HG03457 (cell line): ENCODE measurements around the gene ADCY5.

Source experiments
- ATAC-seq: cut with Tn5 transposase; IDR thresholded peaks from one replicate; pipeline ENCODE4 v1.9.1; 2021; ENCODE audit warnings: moderate number of reproducible peaks; ENCODE audit not compliant: unreplicated experiment

ADCY5 gene

DNA sequence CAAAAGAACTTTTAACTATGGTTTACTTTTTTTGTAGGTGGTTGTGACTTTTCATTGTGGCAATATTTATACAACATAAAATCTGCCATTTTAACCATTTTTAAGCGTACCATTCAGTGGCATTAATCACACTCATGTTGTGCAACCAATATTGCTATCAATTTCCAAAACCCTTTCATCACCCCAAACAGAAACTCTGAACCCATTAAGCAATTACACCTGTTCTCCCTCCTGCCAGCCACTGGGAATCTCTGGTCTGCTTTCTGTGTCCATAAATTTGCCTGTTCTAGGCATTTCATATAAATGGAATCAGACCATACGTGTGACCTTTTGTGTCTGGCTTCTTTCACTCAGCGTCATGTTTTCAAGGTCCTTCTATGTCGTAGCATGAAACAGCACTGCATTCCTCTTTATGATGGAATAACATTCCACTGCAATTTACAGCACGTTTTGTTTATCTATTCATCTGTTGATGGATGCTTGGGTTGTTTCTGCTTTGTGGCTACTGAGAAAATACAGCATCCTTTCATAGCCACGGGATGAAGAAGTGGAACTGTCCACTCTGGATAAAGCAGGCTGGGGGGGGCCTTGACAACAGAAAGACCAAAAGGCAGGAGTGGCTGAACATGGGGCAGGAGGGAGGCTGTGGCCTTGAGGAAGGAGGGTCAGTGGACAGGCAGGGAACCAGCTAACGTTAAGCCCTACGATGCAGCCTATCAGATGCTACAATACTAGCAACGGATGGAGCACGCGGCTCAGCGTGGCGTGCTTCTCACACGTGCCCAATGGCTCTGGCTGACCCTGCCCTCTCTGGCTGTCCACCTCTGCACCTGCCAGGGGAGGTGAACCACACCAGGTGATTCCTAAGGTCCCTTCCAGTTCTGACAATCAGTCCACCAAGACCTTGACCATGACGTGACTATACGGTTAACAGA is 136.3 kb downstream of the ADCY5 start:
- ATAC-seq = no peak

DNA sequence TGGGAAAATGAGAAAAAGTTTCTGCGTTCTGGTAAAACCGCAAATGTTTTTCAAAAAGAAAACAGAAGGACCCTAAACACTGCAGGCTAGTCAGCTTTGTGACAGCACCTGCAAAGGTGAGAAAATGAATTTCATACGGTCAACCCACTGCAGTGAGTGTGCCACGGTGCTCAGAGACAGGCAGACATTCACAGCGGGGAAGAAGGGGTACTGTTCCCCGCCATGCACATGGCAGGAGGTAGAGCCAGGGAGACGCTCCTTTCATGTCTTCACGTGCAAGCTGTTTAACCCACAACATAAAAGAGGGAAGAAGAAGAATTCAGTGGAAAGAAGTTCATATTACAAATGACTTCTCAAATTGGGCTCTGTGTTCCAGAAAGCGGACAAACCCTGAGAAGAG is 137.7 kb downstream of the ADCY5 start:
- ATAC-seq = no peak

DNA sequence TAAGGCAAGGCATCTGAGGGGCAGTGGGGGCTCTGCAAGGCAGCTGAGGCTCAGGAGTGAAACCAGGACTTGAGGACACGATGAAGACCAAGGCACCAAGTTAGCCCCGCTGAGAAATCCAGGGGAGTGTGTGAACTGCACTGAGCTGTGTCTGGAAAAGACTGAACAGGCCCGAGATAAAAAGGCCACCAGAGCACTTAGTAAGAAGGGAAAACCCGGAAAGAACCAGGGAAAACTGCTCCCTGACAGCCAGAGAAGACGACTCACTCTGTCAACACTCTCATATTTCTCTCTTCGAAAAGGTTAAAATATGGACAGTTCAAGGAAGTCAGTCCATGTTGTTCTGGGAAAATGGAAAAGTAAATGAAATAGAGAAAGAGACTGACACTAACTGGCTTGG is 138.1 kb downstream of the ADCY5 start:
- no peak for ATAC-seq

DNA sequence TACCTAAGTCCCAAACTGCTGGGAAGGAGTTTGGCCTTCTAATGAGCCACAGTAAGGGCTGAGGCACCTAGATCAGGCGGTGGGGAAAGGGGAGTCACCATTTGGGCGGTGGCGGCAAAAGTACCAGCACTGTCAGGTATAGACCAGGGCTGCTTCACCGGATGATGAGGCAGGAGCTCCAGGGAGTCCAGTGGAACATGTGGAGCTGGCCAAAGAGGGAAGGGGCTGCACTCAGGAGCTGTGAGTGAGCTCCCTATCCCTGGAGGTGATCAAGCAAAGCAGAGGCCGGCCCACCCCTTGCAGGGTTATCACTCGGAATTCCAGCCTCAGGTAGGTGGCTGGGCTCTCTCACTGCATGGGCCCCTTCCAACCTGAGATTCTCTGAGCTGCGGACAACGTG is 138.7 kb downstream of the ADCY5 start:
- ATAC-seq = no peak

DNA sequence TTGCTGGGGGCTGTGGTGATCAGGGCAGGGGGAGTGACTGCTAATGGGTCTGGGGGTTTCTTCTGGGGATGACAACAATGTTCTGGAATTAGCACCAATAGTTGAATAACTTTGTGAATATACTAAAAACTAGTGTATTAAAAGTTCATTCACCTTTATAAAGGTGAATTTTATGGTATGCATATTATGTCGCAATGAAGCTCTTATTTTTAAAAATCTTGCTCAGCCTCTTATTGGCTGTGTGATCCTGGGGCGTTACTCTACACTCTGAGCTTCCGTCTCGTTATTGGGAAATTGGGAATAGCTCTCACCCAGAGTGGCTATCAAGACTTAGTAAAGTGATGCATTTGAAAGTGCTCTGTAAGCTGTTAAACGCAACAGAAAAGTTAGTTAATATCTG is 141.8 kb downstream of the ADCY5 start:
- no peak for ATAC-seq

DNA sequence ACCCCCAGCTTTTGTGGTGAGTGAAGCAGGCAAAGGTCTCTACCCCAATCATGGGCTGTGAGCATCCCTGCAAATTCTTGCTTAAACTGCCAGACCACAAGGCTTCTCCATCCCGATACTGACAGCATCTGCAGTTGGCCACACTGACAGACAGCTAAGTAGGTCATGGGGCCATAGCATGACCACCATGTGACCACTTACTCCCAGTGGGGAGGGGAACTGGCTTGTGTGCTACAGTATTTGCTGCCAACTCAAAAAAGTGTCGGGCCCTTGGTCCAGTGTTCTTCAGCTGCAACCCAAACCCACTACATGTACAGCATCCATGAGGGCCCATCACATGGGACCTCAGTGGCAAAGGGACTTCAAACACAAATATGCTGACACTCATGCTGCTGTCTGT is 143.7 kb downstream of the ADCY5 start:
- ATAC-seq = no peak

DNA sequence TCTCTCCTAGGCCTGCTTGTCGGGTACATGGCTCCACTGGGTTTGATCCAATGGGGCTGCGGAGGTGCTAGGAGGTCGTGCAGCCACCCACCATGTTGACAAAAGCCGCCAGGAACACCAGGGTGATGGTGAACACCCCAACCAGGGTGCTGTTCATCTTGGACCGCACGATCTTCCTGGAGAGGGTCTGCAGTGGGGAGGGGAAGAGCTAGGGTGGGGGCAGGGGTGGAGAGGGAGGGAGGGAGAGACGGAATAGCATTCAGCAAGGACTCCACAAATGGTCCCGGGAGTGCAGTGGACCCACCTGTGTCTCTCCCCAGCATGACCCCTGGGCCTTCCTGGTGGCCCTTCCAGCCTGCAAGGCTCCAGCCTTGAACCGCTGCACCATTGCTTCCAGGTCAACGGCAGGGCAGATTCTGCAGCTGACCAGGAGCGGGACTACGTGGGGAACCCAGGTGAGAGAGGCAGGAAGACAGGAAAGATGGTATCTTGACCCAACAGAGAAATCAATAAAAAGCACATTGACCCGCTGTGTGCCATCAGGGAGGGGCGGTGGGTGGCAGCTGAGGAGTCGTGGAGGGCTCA is 144.8 kb downstream of the ADCY5 start:
- ATAC-seq = no peak

DNA sequence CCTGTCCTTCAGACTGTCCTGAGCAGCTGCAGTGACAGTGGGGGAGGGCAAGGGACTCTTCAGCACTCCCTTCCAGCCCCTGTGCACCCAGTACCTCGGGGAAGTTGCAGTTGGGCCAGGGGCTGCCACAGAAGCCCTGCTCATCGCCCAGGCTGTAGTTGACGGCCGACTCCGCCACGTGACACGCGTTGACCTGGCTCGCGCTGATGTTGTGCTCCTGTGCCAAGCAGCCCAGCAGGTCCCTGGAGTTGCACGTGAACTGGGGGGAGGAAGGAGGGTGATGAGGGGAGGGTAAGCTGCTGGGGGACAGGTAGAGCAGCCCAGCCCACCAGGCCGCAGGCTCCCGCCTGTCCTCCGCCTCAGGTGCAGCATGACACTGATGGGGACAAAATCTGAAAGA is 145.9 kb downstream of the ADCY5 start:
- no peak for ATAC-seq

DNA sequence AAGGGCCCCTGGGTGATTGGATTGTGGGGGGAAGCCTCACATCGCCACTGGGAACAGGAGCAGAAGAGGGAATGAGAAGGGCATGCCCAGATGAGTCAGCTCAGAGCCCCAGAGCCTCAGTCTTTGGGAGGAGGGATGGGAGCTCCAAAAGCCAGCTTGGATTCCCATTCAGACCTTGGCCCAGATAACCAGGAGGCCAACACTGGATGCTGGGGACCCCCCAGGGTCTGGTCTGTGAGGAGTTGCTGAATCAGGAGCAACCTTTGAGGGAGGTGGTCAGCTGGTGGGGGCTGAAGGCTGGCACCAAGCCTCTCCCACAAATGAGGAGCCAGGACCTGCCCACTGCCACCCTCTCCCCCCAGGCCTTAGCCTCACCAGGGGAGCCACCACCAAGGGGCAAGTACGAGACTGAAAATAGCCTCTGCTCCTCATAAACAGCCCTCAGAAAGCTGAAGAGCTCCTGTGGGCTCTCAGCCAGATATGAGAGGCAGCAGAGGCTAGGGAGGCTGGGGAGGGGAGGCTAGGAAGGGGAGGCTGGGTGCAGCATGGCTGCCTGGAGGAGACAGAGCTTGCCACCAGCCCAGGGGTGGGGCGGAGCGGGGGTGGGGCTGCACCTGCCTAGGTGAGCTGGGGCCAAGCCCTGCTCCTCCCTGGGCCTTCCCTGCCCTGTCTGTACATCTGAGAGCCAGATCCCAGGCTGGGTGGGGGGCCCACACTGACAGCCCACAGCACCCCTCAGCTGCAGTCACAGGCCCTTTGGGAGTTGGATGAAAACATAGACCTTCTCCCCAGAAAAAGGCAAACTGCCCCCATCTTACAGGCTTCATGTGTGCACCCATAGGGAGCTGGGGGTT is 147.3 kb downstream of the ADCY5 start:
- no peak for ATAC-seq

DNA sequence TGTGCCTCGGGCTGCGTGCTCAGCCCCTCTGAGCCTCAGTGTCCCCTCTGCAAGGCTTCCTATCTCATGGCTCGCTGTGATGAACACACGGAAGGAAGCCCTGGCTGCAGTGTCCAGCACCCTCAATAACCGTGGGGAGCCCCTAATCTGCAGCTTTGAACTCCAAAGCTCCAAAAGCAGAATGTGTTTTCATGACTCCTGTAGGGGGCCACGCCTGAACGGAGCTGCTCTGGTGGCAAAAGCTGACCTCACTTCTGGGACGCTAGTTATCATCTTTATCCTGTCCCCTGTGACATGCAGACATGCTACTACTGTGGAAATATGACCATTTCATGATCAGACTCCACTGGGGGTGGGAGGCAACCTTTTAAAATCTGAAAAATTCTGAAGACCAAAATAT is 148.3 kb downstream of the ADCY5 start:
- ATAC-seq = no peak

DNA sequence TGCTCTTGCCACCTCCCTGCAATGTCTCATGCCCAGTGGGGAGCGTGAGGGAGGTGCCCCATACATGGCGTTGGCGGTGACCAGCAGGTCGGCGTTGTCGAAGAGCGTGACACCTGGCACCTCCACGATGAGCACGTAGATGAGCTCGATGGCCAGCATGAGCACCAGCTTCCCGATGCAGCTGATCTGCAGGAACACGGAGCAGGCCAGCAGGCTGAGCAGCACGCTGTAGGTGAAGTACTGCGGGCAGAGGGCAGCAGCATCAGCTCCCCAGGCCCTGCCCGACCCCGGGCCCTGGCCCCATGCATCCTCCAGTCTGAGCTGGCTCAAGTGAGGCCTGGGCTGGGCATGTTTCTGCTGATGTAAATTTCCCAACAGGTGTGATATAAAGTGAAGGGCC is 148.8 kb downstream of the ADCY5 start:
- no peak for ATAC-seq

DNA sequence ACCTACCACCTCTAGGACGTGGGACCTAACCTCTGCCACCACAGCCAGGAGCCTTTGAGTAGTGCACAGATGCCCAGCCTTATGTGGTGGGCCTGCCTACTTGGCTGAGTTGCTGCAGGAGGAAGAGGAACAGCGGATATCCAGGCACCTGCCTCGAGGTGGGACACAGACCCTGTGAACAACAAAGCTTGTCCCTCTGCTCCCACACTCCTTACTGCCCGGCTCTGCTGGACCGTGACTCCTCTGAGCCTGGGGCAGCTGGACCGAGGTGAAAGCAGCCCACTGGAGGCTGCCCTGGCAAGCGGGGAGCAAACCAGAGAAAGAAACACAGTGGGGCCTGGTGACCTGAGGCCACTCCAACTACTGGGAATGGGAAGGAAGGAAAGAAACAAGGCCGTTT is 149.3 kb downstream of the ADCY5 start:
- no peak for ATAC-seq

DNA sequence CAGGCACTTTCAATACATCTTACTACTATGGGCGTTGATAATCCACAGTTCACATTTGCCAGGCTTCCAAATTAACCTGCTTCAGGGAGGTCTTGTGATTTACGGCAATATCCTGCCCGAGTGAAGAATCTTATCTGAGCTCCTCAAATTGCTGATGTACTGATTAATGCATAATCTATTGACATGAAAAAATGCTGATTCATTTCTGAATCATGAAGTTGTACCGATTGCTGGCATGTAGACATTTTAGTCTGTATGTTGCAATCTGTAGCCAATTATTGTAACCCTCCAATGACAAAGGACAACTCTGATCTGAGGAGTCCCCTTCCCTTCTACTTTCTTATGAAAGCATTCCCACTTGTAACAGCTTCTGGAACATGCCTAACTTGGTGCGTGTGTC is 150.0 kb downstream of the ADCY5 start:
- no peak for ATAC-seq

DNA sequence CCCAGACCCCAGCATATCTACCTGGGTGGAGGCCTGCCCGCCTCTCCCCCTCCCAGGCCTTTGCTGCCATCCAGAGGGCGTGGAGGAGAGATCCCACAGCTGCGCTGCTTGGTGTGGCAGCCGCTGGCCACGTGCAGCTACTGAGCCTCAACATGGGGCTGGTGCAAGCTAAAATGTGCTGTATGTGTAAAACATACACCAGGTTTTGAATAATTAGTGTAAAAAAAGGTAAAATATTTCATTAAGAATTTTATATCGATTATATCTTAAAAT is 151.3 kb downstream of the ADCY5 start:
- ATAC-seq = no peak

DNA sequence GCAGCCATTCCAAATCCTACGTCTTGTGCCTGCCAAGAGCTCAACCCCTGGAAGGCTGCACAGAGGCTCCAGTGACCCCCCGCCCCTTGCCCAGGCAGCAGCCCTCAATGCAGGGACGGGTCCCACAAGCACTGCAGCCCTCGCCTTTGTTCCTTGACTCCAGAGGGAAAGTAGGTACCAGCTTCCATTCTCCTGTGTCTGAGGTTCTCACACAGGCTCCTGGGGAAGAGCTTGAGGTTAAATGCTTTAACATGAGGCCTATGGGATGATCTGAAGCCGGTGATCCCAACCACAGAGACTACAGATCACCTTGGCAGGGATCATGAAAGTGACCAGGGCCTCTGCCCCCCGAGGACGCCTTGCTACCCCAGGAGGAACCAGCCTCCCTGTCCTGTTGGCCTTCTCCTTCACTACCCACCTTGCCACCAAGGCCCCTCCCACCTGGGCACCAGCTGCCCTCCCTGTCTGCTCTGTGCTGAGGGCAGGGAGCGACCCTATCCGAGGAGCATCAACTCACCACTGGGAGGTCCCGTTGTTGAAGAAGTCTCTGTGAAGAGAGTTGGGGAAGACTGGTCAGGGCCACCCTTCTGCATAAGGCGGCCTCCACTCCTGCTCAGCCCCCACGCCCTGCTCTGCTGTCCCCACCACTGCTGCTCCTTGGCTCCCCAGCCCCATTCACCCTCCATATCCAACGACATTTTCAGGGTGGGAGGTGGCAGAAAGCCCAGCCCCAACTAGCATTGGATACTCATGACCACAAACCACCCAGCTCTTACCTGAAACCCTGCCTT is 151.9 kb downstream of the ADCY5 start:
- ATAC-seq = no peak

DNA sequence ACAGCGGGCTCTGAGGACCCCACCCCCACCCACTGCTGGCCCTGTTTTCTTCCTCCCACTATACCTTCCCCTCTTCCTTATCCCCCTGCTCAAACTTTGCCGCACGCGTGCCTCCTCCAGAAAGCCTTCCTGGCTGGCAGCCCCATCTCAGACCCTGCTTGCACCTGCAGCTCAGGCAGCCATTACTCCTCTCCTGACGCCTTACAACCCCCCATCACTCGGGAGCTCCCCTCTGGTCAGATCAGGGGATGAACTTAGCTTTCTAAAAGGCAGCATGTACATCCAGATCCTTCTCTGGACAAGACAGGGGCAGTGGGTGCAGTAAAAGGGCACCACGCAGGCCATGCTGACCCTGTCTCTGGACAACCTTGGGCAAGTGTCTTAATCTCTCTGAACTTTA is 152.6 kb downstream of the ADCY5 start:
- no peak for ATAC-seq

DNA sequence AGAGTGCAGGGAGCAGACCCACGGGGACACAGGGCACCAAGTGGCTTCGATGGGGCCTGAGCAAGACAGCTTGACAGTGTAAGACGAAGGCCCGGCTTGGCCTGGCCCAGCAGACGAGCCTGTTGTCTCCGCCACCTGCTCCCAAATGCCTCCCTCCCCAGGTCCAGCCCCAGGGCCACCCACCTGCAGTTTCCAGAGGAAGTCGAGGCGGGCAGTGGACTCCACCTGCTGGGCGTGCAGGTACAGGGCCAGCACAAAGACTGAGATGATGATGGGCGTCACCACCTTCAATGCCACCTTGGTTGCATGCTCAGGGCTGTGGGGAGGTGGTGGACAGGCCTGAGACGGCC is 153.0 kb downstream of the ADCY5 start:
- no peak for ATAC-seq

DNA sequence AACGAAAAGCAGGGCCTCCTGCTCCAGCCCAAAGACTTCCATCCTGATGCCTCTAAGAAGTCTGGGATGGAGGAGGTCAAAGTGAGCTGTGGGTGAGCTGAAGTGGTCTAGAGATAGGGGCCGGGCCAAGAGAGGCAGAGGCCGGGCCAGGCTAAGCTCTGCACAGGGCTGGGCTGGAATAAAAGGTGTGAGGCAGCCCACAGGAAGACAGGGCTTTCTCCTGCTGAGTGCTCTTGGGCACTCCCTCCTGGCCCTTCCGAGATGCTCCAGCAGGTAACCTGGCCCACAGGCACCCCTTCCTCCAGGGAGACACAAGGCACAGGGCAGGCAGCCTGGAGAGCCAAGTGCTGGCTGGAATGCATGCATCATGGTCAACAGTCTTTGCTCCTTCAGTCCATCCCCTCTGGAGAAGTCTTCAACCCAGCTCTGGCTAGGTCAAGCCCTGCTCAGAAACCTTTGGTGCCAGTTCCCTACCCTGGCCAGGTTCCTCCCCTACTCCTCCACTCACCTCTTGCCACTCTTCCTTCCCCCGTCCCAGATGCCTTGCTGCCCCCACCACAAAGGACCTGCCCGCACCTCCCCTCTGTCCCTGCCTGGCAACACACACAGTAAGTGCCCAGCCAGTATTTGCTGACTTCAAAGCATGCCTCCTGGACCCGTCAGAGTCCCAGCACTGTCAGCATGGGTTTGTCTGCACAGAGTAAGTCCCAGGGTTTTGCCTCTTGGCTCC is 153.6 kb downstream of the ADCY5 start:
- no peak for ATAC-seq

DNA sequence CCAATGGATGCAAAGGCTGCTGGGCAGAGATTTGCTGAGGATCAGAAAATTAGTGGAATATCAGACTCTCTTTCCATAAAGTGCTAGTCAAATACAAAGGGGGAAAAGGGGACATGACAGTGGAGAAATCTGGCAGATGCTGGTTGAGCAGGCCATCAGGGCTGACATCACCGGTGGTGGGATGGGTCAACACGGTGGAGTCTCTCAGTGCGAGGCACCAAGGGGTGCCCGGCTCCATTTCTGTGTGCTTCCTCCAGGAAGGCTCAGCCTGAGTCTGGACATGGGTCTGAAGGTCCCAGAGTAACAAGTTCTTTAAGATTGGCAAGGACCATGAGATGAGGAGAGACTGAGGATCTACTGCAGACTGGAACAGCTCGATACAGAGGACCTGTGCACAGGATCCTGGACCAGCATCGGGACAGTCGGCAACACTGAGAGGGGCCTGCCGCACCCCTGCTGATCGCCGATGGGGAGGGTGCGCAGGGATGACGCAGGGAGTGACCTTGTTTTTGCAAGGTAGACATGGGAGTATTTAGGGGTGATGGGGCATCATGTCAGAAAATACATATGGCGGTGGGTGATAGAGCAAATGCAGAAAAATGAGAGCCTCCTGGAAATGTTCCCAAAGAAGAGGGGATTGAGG is 154.5 kb downstream of the ADCY5 start:
- no peak for ATAC-seq
